CD4-positive, alpha-beta T cell treated with Interleukin-6 for 4 hours (primary cell): ENCODE measurements around the gene MT1A.

ENCODE experiments used
- DNase-seq: peaks from one replicate; pipeline ENCODE4 v3.0.0-alpha.2; 2020; ENCODE audit warnings: mixed read lengths

The MT1A gene

GRCh38 chr16:56681939-56682702 is 43.7 kb downstream of the MT1A start, which contains the start of gene MT1X:
MT1X (plus strand) TSS chr16:56682470; CDS start chr16:56682541, 71 bp downstream.
- peak; percentile 90 for DNase-seq

DNA sequence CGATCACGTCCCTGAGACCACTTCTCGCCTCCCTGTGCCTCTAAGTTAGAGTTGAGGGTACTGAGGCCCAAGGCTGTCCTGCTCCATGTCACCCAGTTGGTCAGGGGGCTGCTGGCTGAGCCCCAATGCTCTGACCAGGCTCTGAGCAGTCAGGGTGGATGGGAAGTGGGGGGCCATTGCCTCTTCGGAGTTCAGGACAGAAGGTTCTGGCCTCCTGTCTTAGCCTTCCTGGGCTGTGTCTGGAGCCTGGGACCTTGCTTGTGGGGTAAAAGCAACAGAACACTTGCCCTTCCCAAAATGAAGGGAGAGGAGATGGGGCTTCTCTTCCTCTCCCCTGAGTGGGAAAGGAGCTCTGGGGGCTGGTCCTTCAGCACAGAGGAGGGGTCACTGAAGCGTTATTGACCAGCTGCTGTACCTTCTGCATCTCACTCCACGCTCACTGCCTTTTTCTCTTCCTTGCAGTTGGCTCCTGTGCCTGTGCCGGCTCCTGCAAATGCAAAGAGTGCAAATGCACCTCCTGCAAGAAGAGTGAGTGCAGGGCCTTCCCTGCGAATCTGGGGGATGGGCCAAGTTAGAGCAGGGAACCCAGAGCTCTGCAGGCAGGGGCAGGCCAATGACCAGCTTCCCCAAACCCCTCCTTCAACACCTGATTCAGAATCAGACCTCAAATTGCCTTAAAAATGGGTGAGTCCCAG is 44.4 kb downstream of the MT1A start:
- DNase-seq, result peak; percentile 19

- no peak for DNase-seq
Measured at GRCh38 chr16:56683424-56684172, 45.1 kb downstream of the MT1A start.

- no peak for DNase-seq
Measured at GRCh38 chr16:56684256-56684925, 45.9 kb downstream of the MT1A start.

DNA sequence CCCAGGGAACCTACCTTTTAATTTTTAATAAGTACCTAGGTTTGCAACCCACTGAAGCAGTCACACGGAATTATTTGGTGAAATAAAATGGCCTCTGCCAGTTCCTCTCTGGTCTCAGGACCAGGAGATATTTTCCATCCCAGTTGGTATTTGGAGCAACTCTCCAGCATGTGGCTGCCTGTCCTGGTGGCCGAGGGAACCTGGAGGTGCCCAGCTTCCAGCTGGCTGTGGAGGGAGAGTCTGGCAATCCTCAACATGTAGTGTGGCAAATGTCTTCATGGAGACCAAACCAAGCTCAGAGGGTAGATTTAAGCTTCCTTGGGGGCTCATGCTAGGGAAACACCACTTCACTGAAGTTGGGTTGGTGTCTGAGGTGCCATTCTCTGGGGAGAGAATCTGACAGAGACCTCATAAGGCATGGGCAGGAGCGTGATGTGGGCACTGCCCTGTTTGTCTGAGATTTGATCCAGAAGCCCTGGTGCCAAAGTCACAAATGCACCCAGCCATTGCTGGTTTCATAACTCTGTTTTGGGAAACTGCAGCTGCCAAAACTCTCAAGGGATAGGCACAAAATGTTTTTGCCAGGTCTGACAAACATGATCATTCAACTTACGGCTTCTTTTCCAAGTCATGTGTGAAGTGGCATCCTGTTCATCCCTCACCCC is 46.6 kb downstream of the MT1A start:
- no peak for DNase-seq

DNA sequence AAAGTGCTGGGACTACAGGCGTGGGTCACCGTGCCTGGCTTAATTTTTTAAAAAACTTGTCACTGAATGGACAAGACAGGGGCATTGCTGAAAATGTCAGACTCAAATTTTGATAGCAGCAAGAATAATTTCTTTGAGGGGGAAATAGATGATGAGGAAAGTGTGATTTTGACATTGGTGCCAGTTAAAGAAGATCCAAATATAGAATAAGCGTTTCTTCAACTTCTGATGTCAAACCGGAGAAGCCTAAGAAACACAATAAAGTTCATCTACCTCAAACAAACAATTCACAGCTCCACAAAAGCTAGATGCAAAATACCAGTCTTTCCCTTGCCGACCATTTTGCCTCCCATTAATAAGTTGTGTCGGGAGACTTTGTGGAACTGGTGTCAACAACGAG is 48.3 kb downstream of the MT1A start:
- DNase-seq, result no peak

- no peak for DNase-seq
Measured at GRCh38 chr16:56688762-56689161, 50.3 kb downstream of the MT1A start.

- no peak for DNase-seq
Measured at GRCh38 chr16:56689171-56689570, 50.7 kb downstream of the MT1A start.
